ENCODE results near the gene CDHR4. TPM values are rescaled to one million over a fixed set of nuclear protein-coding genes. Genes with fewer than 3 reads are reported as not detected.

The CDHR4 gene
- total RNA-seq, 1 experiment from 2014 or later: not detected

DNA sequence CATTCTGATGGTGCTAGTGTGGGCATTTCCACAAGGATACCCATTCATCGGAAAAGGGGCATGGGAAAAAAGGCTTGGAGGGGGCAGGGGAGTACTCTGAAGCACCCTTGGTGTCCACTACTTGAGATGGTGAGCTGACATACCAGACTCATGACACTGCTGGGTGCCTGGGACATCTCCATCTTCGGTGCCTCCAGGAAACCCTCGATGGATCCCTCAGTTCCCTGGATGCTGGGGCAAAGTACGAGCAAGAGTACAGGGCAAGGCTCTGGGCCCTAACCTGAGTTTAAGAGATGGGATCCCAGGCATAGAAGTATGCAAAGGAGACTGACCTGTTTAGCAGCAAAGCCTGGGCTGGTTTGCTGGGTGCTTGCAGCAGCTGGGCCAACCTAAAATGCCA is 8.1 kb downstream of the CDHR4 start:
- no peak overlapping the region for H2AK5ac ChIP-seq (ENCODE audit: insufficient read length, low read length)
- no peak overlapping the region for H4K8ac ChIP-seq (replicated peaks; ENCODE audit: insufficient read length, low read depth, low read length)
- no peak overlapping the region for H2BK12ac ChIP-seq (ENCODE audit: insufficient read length, low read depth, low read length)
- no peak overlapping the region for H3K9ac ChIP-seq (ENCODE audit: extremely low read depth, insufficient read length, low read length)
- Mint-ChIP-seq H3K27ac (no peak overlapping the region), H3K9me3 (no peaks in the 10 kb centered on the region), H3K4me3 (no peak overlapping the region), H3K36me3 (ENCODE audit: insufficient read depth in 1 of 3, low read depth in 3 of 3) (no peaks in the 10 kb centered on the region; a peak in 1 of 7 replicates), H3K4me1 (peaks cover 8 to 17% of the 10 kb centered on the region in 2 experiments), H3K27me3 (ENCODE audit: low read depth) (peaks cover 2% of the 10 kb centered on the region; the same call in 1 of the 2 replicates)
- H3K18ac ChIP-seq (ENCODE audit: insufficient read length, low read depth, low read length): no peak overlapping the region
- no peak overlapping the region for H3K56ac ChIP-seq (ENCODE audit: insufficient read length, low read depth, low read length)
- no peak overlapping the region for H4K5ac ChIP-seq (ENCODE audit: insufficient read length, low read depth, low read length)
- H3K9me3 ChIP-seq (ENCODE audit: control insufficient read depth, low read depth, low read length): no peaks in the 10 kb centered on the region
- no peak overlapping the region for H2BK20ac ChIP-seq (ENCODE audit: low read depth, low read length, poor library complexity, severe bottlenecking)
- no peak overlapping the region for H3K27ac ChIP-seq (ENCODE audit: insufficient read length, low read depth, low read length)
- WGBS (ENCODE audit: extremely low coverage, insufficient read length, low lambda C conversion rate): no CpG with 5 or more reads among the region's 4 CpGs
- H2BK15ac ChIP-seq (ENCODE audit: low read depth, low read length): no peak overlapping the region
- no peak overlapping the region for H3T11ph ChIP-seq (ENCODE audit: low read length)
- no peak overlapping the region for H3K4me2 ChIP-seq (ENCODE audit: insufficient read depth, insufficient read length, low read length)
- H3K4ac ChIP-seq (ENCODE audit: low read depth, low read length): no peak overlapping the region
- no peak overlapping the region for H3K23ac ChIP-seq (ENCODE audit: insufficient read length, low read depth, low read length)
- H3K79me2 ChIP-seq (ENCODE audit: insufficient read depth, low read length): no peaks in the 10 kb centered on the region
- H2BK5ac ChIP-seq (ENCODE audit: insufficient read length, low read length): no peak overlapping the region
- no peaks in the 10 kb centered on the region; the same call in none of the 2 replicates for H3K27me3 ChIP-seq (ENCODE audit: insufficient read depth, low read length)
- no peaks in the 10 kb centered on the region for H3K79me1 ChIP-seq (ENCODE audit: insufficient read depth, low read depth, low read length, poor library complexity, severe bottlenecking)
- no peak overlapping the region for H2BK120ac ChIP-seq (ENCODE audit: low read depth, low read length, poor library complexity, severe bottlenecking)
- H3K4me1 ChIP-seq (ENCODE audit: insufficient read depth, low read length): no peaks in the 10 kb centered on the region
- H3K14ac ChIP-seq (ENCODE audit: insufficient read depth, low read length): no peak overlapping the region
- DNase-seq: no peak
- no peaks in the 10 kb centered on the region for H4K20me1 ChIP-seq (ENCODE audit: control insufficient read depth, insufficient read depth, insufficient read length)
- H3K23me2 ChIP-seq (ENCODE audit: insufficient read length, low read depth, low read length, poor library complexity, severe bottlenecking): no peaks in the 10 kb centered on the region
- no peak overlapping the region for H2AFZ ChIP-seq (ENCODE audit: low read length)
- no peak overlapping the region for H4K91ac ChIP-seq (ENCODE audit: insufficient read length, low read depth, low read length)
- no peak for TF ChIP-seq CTCF (conservative IDR thresholded peaks at IDR 0.05)

Measured in H9 (cell line).